H1 (cell line): ENCODE results near the gene CYBA. TPM values are rescaled to one million over a fixed set of nuclear protein-coding genes. Genes with fewer than 3 reads are reported as not detected.
A peak's percentile ranks its signal among the peaks of the same experiment; 100 is the strongest.

Experiments
- CTCF ChIA-PET: fragments of 300-600 bp; sonication (Branson Sonifier 250); formaldehyde crosslinking; loops from one replicate; lab custom pipeline; 2021; ENCODE audit not compliant: partially characterized antibody; lab: Charles Lee
- POLR2A ChIA-PET: fragments of 300-600 bp; sonication (Branson Sonifier 250); formaldehyde crosslinking; loops from one replicate; lab custom pipeline; 2021; ENCODE audit warnings: inconsistent platforms; ENCODE audit not compliant: partially characterized antibody; lab: Charles Lee
- DNase-seq, 2 experiments: peaks; one replicate each; pipeline versions ENCODE4 v3.0.0 to v3.0.0-alpha.2; 2010 to 2022; ENCODE audit warnings: low spot score in 2 of 2, low read depth in 1 of 2, mixed read lengths in 1 of 2
- FAIRE-seq: peaks from 2 replicates; lab custom pipeline; 2011; peaks lifted over from hg19 to GRCh38; lab: Jason Lieb, UNC
- H2AFZ ChIP-seq: 2 replicates; pipeline ENCODE4 v1.8.1; 2012; ENCODE audit warnings: low read length, inconsistent platforms
- H2AK5ac ChIP-seq: 2 replicates; pipeline ENCODE4 v1.6.1; 2013; ENCODE audit warnings: low read depth, low read length
- H2BK120ac ChIP-seq: replicated peaks from 2 replicates; pipeline ENCODE3; 2013; ENCODE audit warnings: low read depth, low read length, inconsistent platforms
- H2BK12ac ChIP-seq: 2 replicates; pipeline ENCODE4 v1.6.1; 2013; ENCODE audit warnings: low read depth, low read length
- H2BK15ac ChIP-seq: 2 replicates; pipeline ENCODE4 v1.6.1; 2013; ENCODE audit warnings: low read length
- H2BK20ac ChIP-seq: 2 replicates; pipeline ENCODE4 v1.6.1; 2013; ENCODE audit warnings: low read length
- H2BK5ac ChIP-seq: 2 replicates; pipeline ENCODE4 v1.6.1; 2013; ENCODE audit warnings: low read depth, low read length
- H3K14ac ChIP-seq: 2 replicates; pipeline ENCODE4 v1.6.1; 2013; ENCODE audit warnings: inconsistent platforms; ENCODE audit not compliant: insufficient read length
- H3K18ac ChIP-seq: 2 replicates; pipeline ENCODE4 v1.6.1; 2013; ENCODE audit warnings: low read length; ENCODE audit errors: extremely low read depth
- H3K23ac ChIP-seq: 2 replicates; pipeline ENCODE4 v1.6.1; 2013; ENCODE audit warnings: inconsistent platforms; ENCODE audit not compliant: insufficient read length
- H3K23me2 ChIP-seq: 2 replicates; pipeline ENCODE4 v1.6.1; 2013; ENCODE audit warnings: low read depth, low read length
- H3K27ac ChIP-seq: 2 replicates; pipeline ENCODE4 v1.6.1; 2011; ENCODE audit warnings: low read depth, low read length, inconsistent platforms
- H3K27me3 ChIP-seq, 4 experiments: replicated peaks in 1 of 4; 1 replicate in 1 of 4; 2 replicates in 3 of 4; pipeline versions ENCODE4 v1.6.1 to v1.8.1; 2011 to 2013; ENCODE audit warnings: low read length in 3 of 4, mild to moderate bottlenecking in 3 of 4, inconsistent platforms in 2 of 4, mixed read lengths in 2 of 4, moderate library complexity in 1 of 4; ENCODE audit not compliant: control insufficient read depth in 3 of 4, insufficient read depth in 3 of 4; ENCODE audit errors: extremely low read depth in 1 of 4
- H3K36me3 ChIP-seq, 4 experiments: 2 replicates each; pipeline versions ENCODE4 v1.6.1 to v1.8.1; 2011 to 2013; ENCODE audit warnings: mild to moderate bottlenecking in 4 of 4, low read length in 3 of 4, moderate library complexity in 2 of 4, control low read depth in 1 of 4, inconsistent platforms in 1 of 4; ENCODE audit not compliant: insufficient read depth in 4 of 4, control insufficient read depth in 2 of 4
- H3K4ac ChIP-seq: replicated peaks from 2 replicates; pipeline ENCODE3; 2013; ENCODE audit warnings: low read length, low read depth, mixed read lengths, inconsistent platforms; ENCODE audit not compliant: insufficient read length
- H3K4me1 ChIP-seq, 4 experiments: replicated peaks in 1 of 4; 1 replicate in 1 of 4; 2 replicates in 3 of 4; pipeline versions ENCODE4 v1.6.1 to v1.8.1; 2011 to 2013; ENCODE audit warnings: low read length in 3 of 4, inconsistent platforms in 2 of 4, mixed read lengths in 1 of 4; ENCODE audit not compliant: insufficient read depth in 4 of 4, control insufficient read depth in 3 of 4
- H3K4me2 ChIP-seq, 2 experiments: 2 replicates each; pipeline versions ENCODE4 v1.6.1 to v1.8.1; 2011 to 2013; ENCODE audit warnings: low read depth in 2 of 2, low read length in 2 of 2, control low read depth in 1 of 2, inconsistent platforms in 1 of 2, mild to moderate bottlenecking in 1 of 2; ENCODE audit not compliant: insufficient read depth in 1 of 2
- H3K4me3 ChIP-seq, 4 experiments: fragments of 200-600, 300-600 bp in 1 of 4; sonication (generic), shearing (Covaris generic), sonication (Bioruptor Twin) in 1 of 4; 2 replicates each; pipeline versions ENCODE4 v1.5.1 to v1.8.1; 2011 to 2016; ENCODE audit warnings: low read length in 4 of 4, low read depth in 3 of 4, control low read depth in 2 of 4, inconsistent platforms in 2 of 4, mild to moderate bottlenecking in 2 of 4, mixed read lengths in 1 of 4, moderate library complexity in 1 of 4; ENCODE audit not compliant: insufficient read depth in 2 of 4; ENCODE audit errors: extremely low read depth in 1 of 4
- H3K56ac ChIP-seq: replicated peaks from 2 replicates; pipeline ENCODE3; 2013; ENCODE audit warnings: low read depth, mild to moderate bottlenecking, mixed read lengths, low read length, inconsistent platforms; ENCODE audit not compliant: insufficient read length
- H3K79me1 ChIP-seq: 2 replicates; pipeline ENCODE4 v1.6.1; 2013; ENCODE audit warnings: low read depth, low read length, control low read depth
- H3K79me2 ChIP-seq, 2 experiments: 2 replicates each; pipeline versions ENCODE4 v1.6.1 to v1.8.1; 2012 to 2013; ENCODE audit warnings: low read length in 2 of 2, mild to moderate bottlenecking in 2 of 2, inconsistent platforms in 1 of 2; ENCODE audit not compliant: insufficient read depth in 2 of 2, control insufficient read depth in 1 of 2
- H3K9ac ChIP-seq, 4 experiments: replicated peaks in 1 of 4; 1 replicate in 1 of 4; 2 replicates in 3 of 4; pipeline versions ENCODE4 v1.6.1 to v1.8.1; 2011 to 2013; ENCODE audit warnings: low read depth in 3 of 4, low read length in 3 of 4, control low read depth in 2 of 4, mild to moderate bottlenecking in 2 of 4, moderate library complexity in 2 of 4, inconsistent platforms in 1 of 4; ENCODE audit errors: extremely low read depth in 1 of 4
- H3K9me3 ChIP-seq, 2 experiments: 2 replicates each; pipeline versions ENCODE4 v1.6.1 to v1.8.1; 2012 to 2013; ENCODE audit warnings: mild to moderate bottlenecking in 2 of 2, moderate library complexity in 2 of 2, control low read depth in 1 of 2, inconsistent platforms in 1 of 2, low read depth in 1 of 2, low read length in 1 of 2, mixed read lengths in 1 of 2; ENCODE audit not compliant: insufficient read depth in 2 of 2
- H4K20me1 ChIP-seq, 2 experiments: replicated peaks in 1 of 2; 2 replicates each; pipeline versions ENCODE3 to v1.8.1; 2011 to 2013; ENCODE audit warnings: inconsistent platforms in 2 of 2, low read length in 2 of 2, mild to moderate bottlenecking in 1 of 2; ENCODE audit not compliant: insufficient read depth in 2 of 2, control insufficient read depth in 1 of 2
- H4K5ac ChIP-seq: 2 replicates; pipeline ENCODE4 v1.6.1; 2013; ENCODE audit warnings: low read length, low read depth, mixed read lengths, inconsistent platforms; ENCODE audit not compliant: insufficient read length
- H4K8ac ChIP-seq: 2 replicates; pipeline ENCODE4 v1.8.0; 2013; ENCODE audit warnings: mild to moderate bottlenecking, moderate library complexity, low read length, inconsistent platforms; ENCODE audit not compliant: insufficient read depth; ENCODE audit errors: extremely low read depth
- H4K91ac ChIP-seq: replicated peaks from 2 replicates; pipeline ENCODE3; 2013; ENCODE audit warnings: low read length, mixed read lengths, inconsistent platforms; ENCODE audit not compliant: insufficient read length
- CEBPB ChIP-seq: IDR thresholded peaks from 2 replicates; pipeline ENCODE4 v1.6.1; 2012; ENCODE audit warnings: low read depth, low read length
- EGR1 ChIP-seq: IDR thresholded peaks from 2 replicates; pipeline ENCODE4 v1.6.1; 2011; ENCODE audit warnings: low read depth, low read length, borderline replicate concordance
- PHF8 ChIP-seq: fragments of 200-600 bp; sonication (generic); conservative IDR thresholded peaks from 2 replicates; pipeline ENCODE4 v1.7.1; 2012; ENCODE audit warnings: low read depth, mild to moderate bottlenecking, inconsistent platforms, low read length, moderate library complexity
- POLR2A ChIP-seq, 2 experiments: IDR thresholded peaks; 1 replicate in 1 of 2; 2 replicates in 1 of 2; pipeline ENCODE4 v1.6.1; 2011; ENCODE audit warnings: low read depth in 2 of 2, low read length in 2 of 2, mild to moderate bottlenecking in 2 of 2; ENCODE audit errors: control extremely low read depth in 1 of 2
- SAP30 ChIP-seq: fragments of 300-600 bp; sonication (generic); IDR thresholded peaks from 2 replicates; pipeline ENCODE4 v1.7.1; 2012; ENCODE audit warnings: low read length, moderate library complexity, mild to moderate bottlenecking, inconsistent platforms; ENCODE audit not compliant: insufficient read depth, insufficient replicate concordance
- SIN3A ChIP-seq, 2 experiments: IDR thresholded peaks in 1 of 2; conservative IDR thresholded peaks in 1 of 2; 2 replicates each; pipeline ENCODE4 v1.6.1; 2011 to 2012; ENCODE audit warnings: low read length in 2 of 2, improper control_type of control experiment in 1 of 2, low read depth in 1 of 2, mild to moderate bottlenecking in 1 of 2
- SP2 ChIP-seq: IDR thresholded peaks from 2 replicates; pipeline ENCODE4 v1.6.1; 2012; ENCODE audit warnings: mild to moderate bottlenecking, low read length, inconsistent platforms
- TCF12 ChIP-seq: IDR thresholded peaks from 2 replicates; pipeline ENCODE4 v1.6.1; 2011; ENCODE audit warnings: low read depth, mild to moderate bottlenecking, low read length
- TEAD4 ChIP-seq: IDR thresholded peaks from 2 replicates; pipeline ENCODE4 v1.6.1; 2012; ENCODE audit warnings: low read depth, low read length, inconsistent platforms, mixed read lengths
- WGBS, 2 experiments: shearing (Covaris generic) in 1 of 2; methylation state at CpG; one replicate each; pipeline versions ENCODE4 v1.1.6 to v1.1.7; 2013 to 2015; ENCODE audit warnings: low lambda C conversion rate in 2 of 2, mixed read lengths in 2 of 2, inconsistent platforms in 1 of 2, low coverage in 1 of 2, missing lambda C conversion rate in 1 of 2; ENCODE audit not compliant: insufficient replicate concordance in 2 of 2, insufficient coverage in 1 of 2, insufficient read length in 1 of 2; ENCODE audit errors: extremely low coverage in 1 of 2, missing lambda C conversion rate in 1 of 2; 5-methylcytosine and 5-hydroxymethylcytosine counted together
- polyA plus RNA-seq, 7 experiments: library from polyadenylated mRNA; depleted of rRNA in 3 of 7; stranded (reverse) in 5 of 7; unstranded in 2 of 7; fragments of >200 nt in 5 of 7; fragments of 200-250 nt in 2 of 7; gene quantifications; 1 replicate in 5 of 7; 2 replicates in 1 of 7; 4 replicates in 1 of 7; pipeline versions ENCODE4 v1.2.1 to v1.2.3, GENCODE V29; 2011 to 2013; ENCODE audit warnings: missing spikeins in 2 of 7, mixed read lengths in 2 of 7
- total RNA-seq: library from RNA; stranded (reverse); fragmentation: NEBNext Ultra II Directional; extraction: Animal tissue kit (Norgen Biotek cat#: 25700); gene quantifications from 2 replicates; pipeline ENCODE4 v1.2.1, GENCODE V29; 2021

Gene CYBA
- total and polyA plus RNA-seq, 2 of the 8 experiments (the other 6 are each of a cell fraction or from before 2014, with no cell fraction given), result 136 to 254 TPM

DNA sequence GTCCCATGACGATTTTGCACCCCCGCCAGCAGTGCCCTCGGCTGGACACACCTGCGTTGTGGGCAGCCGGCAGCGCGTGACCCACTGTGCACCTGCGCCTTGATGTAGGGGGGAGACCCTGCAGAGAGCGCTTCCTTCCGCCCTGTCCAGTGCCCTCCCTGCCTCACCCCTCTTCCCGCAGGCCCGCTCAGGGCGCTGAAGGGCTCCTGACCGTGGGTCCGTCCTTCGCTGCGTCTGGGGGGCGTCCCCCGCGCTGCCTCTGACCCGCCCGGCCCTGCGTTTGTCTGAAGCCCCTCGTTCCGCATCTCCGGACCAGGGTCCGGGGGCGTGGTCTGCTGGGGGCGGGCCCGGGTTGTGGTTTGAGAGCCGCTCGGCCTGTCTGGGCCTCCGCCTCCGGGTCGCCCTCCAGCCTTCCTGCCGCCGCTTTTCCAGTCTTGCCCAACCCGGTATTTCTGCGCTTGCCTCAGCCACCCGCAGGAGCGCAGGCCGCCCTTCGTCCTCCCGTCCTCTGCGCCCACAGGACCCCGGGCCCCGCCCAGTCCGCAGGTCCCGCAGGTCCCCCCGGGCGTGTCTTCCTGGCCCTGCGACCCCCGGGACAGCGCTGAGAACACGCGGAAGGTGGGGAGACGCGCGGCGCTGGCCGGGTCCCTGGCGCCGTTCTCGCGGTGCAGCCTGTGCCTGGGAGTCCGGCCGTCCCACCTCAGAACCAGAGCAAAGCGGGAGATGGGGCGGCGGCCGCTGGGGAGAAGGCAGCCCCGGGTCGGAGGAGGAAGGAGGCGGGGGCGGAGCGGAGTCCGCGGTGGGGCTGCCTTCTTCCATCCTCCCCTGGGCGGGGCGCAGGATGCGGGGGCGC lies 16.5 kb downstream of the CYBA start:
- no peaks in the 10 kb centered on the region for H3K9me3 ChIP-seq
- WGBS, 2 experiments, result 3% methylated on average over 66 of the region's 82 CpGs; no CpG with 5 or more reads in 1 of the 2 experiments
- CTCF ChIA-PET, result interaction anchor here (0.7 to 11.2 kb wide), 12 partner anchors 8 to 95 kb away, joined by 3 to 89 read pairs (median 5); no protein-coding TSS in a partner anchor
- peak overlapping the region; percentile 71 for H3K18ac ChIP-seq
- H3K36me3 ChIP-seq, result peaks cover 4 to 20% (median 11%) of the 10 kb centered on the region in 4 experiments; a peak in 4 of 8 replicates
- no peak overlapping the region for H3K14ac ChIP-seq
- H3K56ac ChIP-seq, result peak overlapping the region; percentile 2
- peaks cover 10% of the 10 kb centered on the region for H3K23me2 ChIP-seq
- H3K27ac ChIP-seq, result no peak overlapping the region
- peak overlapping the region in 3 of 4 experiments; percentile 29 to 61 (median 29); a peak in 3 of 7 replicates for H3K9ac ChIP-seq
- no peak overlapping the region for H3K23ac ChIP-seq
- no peak overlapping the region for H2BK120ac ChIP-seq
- peak overlapping the region; percentile 62; the same call in 1 of the 2 replicates for H4K8ac ChIP-seq
- peak overlapping the region; percentile 65 for H4K5ac ChIP-seq
- H3K4ac ChIP-seq, result peak overlapping the region; percentile 51
- no peak overlapping the region for H2BK12ac ChIP-seq
- no peak overlapping the region for H4K91ac ChIP-seq
- FAIRE-seq (no peak), DNase-seq (peak in 1 of 2 experiments; percentile 96)
- H2AFZ ChIP-seq, result no peak overlapping the region
- no peaks in the 10 kb centered on the region for H3K79me1 ChIP-seq
- H3K27me3 ChIP-seq, result peaks cover 0 to 4% (median 0%) of the 10 kb centered on the region in 4 experiments; a peak in 2 of 7 replicates
- H3K4me3 ChIP-seq, result peak overlapping the region; percentile 39 to 72 (median 48)
- peak overlapping the region; percentile 73; the same call in 1 of the 2 replicates for H2BK5ac ChIP-seq
- H2BK20ac ChIP-seq, result no peak overlapping the region
- peaks cover 5 to 38% (median 21%) of the 10 kb centered on the region in 4 experiments for H3K4me1 ChIP-seq
- POLR2A ChIA-PET, result interaction anchor here (1.0 to 1.8 kb wide), 4 partner anchors 11 to 29 kb away, joined by 3 to 6 read pairs (median 4); partner anchors contain the start of gene MVD
- no peak overlapping the region for H2BK15ac ChIP-seq
- no peak overlapping the region for H2AK5ac ChIP-seq
- H3K79me2 ChIP-seq, result no peaks in the 10 kb centered on the region
- peak overlapping the region; percentile 60 to 94 for H3K4me2 ChIP-seq
- H4K20me1 ChIP-seq, result peaks cover 0 to 4% of the 10 kb centered on the region in 2 experiments
- TF ChIP-seq CEBPB, result peak; percentile 69
- TF ChIP-seq EGR1, result peak; percentile 85; the same call in 1 of the 2 replicates
- no peak for TF ChIP-seq TEAD4
- TF ChIP-seq POLR2A (IDR thresholded peaks at IDR 0.05; ENCODE audit: control extremely low read depth in 1 of 2, low read depth in 2 of 2, low read length in 2 of 2), result peak in 1 of 2 experiments; percentile 2; a peak in 1 of 3 replicates
- no peak for TF ChIP-seq TCF12
- TF ChIP-seq SP2, result no peak
- peak; percentile 40 to 63; a peak in 1 of 4 replicates for TF ChIP-seq SIN3A (conservative IDR thresholded peaks at IDR 0.05 in 1 of 2, IDR thresholded peaks at IDR 0.05 in 1 of 2; ENCODE audit: low read depth in 1 of 2, low read length in 2 of 2)
- no peak for TF ChIP-seq SAP30
- no peak for TF ChIP-seq PHF8
